Suppressor macrophage (primary cell): Measurements from ENCODE around the gene DOLPP1.

ENCODE experiments used
- DNase-seq, 4 experiments: peaks; one replicate each; pipeline ENCODE4 v3.0.0-alpha.2; 2020 to 2022

DOLPP1 gene

GRCh38 chr9:129064499-129064908 is 16.4 kb upstream of the DOLPP1 start:
- no peak for DNase-seq

DNA sequence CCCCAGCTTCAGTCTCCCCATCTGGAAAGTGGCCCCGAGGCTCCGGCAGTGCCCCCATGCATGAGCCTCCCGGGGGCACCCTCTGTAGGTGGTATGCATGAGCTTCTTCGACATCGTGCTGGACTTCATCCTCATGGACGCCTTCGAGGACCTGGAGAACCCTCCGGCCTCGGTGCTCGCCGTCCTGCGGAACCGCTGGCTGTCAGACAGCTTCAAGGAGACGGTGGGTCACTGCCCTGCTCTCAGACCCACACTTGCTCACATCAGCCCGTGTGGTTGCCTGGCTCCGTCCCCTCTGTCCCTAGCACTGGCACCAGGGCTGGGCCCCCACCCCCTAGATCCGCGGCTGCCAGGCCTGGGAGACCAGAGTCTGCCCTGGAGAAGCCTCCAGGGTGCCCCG is 12.8 kb upstream of the DOLPP1 start:
- DNase-seq: no peak

DNA sequence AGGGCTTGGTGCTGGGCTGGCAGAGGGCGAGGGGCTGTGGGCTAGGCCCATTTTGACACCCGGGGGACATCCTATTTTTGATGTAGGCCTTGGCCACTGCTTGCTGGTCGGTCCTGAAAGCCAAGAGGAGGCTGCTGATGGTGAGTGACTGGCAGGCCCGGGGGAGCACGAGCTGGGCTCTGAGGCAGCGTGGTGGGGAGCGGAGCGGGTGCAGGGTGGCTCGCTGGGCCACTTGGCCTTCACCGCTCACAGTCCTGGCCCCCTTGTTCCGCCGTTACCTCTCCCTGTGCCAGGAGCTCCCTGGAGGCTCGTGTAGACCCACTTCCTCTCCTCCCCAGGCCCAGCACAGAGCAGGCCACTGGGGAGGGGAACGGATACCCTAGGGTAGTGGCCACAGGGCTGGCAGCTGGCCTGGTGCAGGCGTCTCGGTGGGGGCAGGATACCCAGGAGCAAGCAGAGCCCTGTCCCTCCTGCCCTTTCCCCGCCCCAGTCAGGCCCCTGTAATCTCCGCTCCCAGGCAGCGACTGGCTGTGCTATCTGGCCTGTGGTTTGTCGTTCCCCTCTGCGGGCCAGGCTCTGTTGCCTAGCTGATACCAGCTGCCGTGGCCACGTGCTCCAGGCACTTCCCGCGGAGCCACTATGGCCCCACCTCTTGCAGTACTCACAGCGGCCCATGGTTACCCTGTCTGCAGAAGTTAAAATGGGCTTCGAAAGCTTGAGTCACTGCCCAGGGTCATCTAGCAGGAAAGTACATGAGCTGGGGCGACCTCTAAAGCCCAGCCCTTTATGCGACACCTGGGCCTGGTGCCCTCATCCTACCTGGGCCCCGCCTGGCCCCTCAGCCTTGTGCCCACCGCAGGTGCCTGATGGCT is 11.7 kb upstream of the DOLPP1 start:
- DNase-seq: peak; percentile 87 to 94 (median 92)

DNA sequence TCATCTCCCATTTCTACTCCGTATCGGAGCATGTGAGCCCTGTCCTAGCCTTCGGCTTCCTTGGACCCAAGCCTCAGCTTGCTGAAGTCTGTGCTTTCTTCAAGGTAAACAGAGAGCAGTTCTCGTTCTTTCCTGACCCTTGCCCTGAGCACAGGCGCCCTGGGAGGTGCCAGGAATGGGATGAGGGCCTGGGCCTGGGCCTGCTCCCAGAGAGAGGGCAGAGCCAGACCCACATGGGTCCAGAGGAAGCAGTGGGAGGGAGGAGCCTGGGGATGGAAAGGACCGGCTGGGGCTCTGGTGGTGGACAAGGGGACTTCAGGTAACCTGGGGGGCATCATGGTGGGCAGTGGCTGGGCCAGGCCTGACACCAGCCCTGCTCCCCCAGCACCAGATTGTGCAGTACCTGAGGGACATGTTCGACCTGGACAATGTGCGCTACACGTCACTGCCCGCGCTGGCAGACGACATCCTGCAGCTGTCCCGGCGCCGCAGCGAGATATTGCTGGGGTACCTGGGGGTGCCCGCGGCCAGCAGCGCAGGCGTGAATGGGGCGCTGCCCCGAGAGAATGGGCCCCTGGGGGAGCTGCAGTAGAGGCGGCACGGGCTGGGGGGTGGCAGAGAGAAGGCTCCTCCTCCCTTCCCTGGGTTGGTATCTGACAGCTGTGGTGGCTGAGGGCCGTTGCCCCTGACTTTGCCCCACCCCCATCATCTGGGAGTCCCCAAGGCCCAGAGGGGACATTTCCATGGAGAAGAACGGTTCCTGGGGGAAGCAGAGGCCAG is 10.9 kb upstream of the DOLPP1 start:
- no peak for DNase-seq

GRCh38 chr9:129070696-129071525 is 10.0 kb upstream of the DOLPP1 start:
- no peak for DNase-seq

DNA sequence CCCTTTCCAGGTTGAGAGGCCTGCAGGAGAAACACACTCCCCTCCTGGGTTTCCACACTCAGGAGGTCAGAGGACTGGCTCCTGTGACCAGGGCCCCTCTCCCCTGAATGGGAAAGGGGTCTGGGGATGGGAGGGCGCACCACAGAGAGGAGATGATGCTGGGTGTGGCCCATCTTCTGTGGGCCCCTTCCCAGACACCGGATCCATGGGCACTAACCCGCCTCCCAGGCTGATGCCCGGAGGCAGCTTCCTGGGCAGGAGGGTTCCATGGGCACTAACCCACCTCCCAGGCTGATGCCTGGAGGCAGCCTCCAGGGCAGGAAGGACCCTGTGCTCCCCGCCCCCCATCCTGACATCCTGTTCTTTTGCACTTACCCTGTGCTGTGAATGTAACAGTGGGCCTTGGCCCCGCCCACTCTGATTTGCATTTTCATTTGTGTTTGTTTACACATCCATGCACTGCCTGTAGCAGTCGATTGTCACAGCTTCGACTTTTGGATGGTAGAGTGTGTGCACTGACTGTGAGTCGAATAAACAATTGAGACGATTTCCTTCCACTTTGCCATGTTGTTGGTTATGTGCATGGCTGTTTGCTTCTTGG is 9.3 kb upstream of the DOLPP1 start:
- no peak for DNase-seq

GRCh38 chr9:129072171-129072570 is 8.7 kb upstream of the DOLPP1 start:
- DNase-seq: no peak

DNA sequence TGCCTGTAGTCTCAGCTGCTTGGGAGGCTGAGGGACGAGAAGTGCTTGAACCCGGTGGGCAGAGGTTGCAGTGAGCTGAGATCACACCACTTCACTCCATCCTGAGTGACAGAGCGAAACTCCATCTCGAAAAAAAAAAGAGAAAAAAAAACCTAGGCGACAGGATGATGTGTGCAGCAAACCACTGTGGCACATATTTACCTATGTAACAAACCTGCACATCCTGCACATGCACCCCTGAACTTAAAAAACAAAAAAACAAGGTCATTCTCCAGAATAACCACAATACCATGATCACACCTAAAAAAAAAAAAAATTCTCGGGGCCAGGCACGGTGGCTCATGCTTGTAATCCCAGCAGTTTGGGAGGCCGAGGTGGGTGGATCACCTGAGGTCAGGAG is 7.5 kb upstream of the DOLPP1 start:
- no peak for DNase-seq

- DNase-seq: no peak
Observed at GRCh38 chr9:129074106-129074505, 6.8 kb upstream of the DOLPP1 start.

- DNase-seq: no peak
Observed at GRCh38 chr9:129075996-129076639, 4.8 kb upstream of the DOLPP1 start.

DNA sequence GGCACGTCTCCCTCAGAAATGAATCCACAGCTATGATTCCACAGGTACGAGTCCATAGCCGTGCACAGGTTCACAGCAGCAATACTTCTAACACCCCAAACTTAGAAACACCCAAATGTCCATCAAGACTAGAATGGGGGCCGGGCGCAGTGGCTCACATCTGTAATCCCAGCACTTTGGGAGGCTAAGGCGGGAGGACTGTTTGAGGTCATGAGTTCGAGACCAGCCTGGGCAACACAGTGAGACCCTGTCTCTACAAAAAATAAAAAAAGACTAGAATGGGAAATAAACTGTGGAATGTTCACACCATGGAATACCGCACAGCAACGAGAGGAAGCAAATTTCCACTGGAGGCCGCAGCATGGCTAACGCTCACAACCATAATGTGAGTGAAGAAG is 4.3 kb upstream of the DOLPP1 start:
- DNase-seq: no peak

- no peak for DNase-seq
Observed at GRCh38 chr9:129077236-129077635, 3.7 kb upstream of the DOLPP1 start.

DNA sequence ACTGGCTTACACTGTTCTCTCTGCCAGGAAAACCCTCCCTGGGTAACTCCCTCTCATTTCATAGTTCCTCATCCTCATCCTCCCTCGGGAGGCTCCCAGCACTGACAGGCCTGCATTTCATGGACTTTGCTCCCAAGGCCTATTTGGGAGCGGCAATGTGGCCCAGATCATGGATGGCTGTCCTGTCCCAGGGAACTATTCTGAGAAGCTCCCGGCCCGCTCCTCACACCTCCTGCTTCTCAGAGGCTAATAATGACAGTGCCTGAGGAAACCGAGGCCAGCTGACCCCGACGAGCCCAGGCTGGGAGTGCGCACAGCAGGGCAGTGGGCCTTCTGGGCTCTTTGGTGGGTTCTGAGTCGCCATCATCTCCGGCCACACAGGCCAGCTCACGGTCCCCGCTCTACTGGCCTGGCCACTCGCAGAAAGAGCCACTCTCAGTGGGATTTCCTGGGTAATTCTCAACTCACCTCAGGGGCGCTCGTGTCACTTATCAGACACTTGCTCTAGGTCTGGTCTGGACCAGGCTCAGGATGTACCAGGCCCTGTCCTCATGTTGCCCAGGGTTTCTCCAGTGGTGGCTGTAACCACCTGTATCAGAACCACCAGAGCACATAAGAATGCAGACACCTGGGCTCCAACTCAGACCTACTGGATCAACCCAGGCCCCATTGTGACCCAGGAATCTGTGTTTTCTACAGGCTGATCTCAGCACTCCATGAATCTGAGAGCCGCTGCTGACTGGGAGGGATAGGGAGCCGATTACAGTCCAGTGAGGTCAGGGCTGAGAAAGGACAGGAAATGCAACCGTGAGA is 2.0 kb upstream of the DOLPP1 start:
- DNase-seq: no peak

DNA sequence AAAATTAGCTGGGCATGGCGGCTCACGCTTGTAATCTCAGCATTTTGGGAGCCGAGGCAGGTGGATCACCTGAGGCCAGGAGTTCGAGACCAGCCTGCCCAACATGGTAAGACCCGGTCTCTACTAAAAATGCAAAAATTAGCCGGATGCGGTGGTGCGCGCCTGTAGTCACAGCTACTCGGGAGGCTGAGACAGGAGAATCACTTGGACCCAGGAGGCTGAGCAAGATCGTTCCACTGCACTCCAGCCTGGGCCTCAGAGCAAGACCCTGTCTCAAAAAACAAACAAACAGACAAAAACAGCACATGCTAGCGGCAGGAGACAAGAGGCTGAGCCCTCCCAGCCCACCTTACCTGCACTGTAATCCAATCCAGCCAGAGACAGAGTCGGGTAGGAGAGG is 1.1 kb upstream of the DOLPP1 start:
- no peak for DNase-seq

GRCh38 chr9:129080298-129080600 is 662 bp upstream of the DOLPP1 start:
- peak in 2 of 4 experiments; percentile 8 to 9 for DNase-seq

DNA sequence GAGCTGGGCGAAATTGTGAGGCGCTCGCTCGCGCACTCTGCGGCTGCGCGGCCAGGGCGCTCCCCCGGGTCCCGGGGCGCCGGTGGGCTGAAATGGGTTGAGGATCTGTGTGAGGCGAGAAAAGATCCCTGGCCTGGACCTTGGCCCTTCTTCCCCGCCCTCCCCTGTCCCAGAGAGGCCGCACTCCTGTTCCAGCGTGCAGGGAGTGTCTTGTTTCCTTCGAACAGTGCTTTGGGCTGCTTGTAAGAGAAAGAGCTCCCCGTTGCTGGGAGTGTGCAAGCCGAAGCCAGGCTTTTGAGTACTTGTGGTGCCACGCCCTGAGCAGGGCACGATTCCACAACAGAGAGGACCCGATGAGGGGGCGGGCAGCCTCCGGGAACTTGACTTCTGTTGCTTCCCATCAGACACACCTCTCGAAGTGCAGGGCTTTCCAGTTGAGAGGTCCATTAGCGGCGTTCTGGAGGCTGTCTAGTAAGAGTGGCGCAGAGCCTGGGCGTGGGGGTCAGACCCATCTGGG is 535 bp downstream of the DOLPP1 start:
- peak; percentile 24 to 54 (median 38) for DNase-seq

GRCh38 chr9:129084087-129084486 is 3.2 kb downstream of the DOLPP1 start:
- DNase-seq: no peak

DNA sequence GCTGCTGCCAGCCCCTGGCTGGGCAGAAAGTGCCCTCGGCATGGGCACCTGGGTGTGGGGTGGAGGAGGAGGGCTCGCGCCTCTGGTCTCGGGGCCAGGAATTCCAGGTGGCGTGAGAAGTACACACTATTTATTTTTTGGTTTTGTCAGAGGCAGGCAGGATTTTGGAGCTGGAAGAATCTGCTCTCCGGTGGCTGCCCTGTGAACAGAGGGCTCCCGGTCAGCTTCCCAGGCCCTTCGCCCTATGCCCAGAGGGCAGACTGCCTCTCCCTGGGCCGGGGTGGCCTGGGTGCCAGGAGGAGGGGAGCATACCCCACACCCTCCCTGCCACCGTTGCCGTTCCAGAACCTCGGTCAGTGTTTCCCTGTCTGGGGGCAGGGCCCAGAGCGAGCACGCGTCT is 8.3 kb downstream of the DOLPP1 start:
- DNase-seq: no peak

GRCh38 chr9:129093602-129094386 is 12.9 kb downstream of the DOLPP1 start:
- DNase-seq: no peak
